HepG2 (cell line): ENCODE data around the gene ZNF428. TPM values are rescaled to one million over a fixed set of nuclear protein-coding genes. Genes with fewer than 3 reads are reported as not detected.

Source experiments
- ATAC-seq: fragments of 200-7000 bp; cut with Tn5 transposase; 3 replicates; pipeline ENCODE4 v1.9.1; 2020; ENCODE audit warnings: mild to moderate bottlenecking, moderate library complexity
- BruUV-seq: library from RNA; stranded (reverse); fragments of 400-500 nt; replicated peaks from 2 replicates; lab custom pipeline; 2021; lab: Mats Ljungman, UMichigan
- CTCF ChIA-PET: fragments of 300-600 bp; formaldehyde crosslinking; extraction: SDS; loops from one replicate; lab custom pipeline; 2021; ENCODE audit warnings: low total read pairs, inconsistent platforms, low intra/inter-chr PET ratio; lab: Yijun Ruan, JAX
- POLR2A ChIA-PET: fragments of 350-600 bp; sonication (Branson Sonifier 250); formaldehyde crosslinking; loops from one replicate; lab custom pipeline; 2020; ENCODE audit warnings: antibody characterized with exemption, inconsistent platforms; lab: Yijun Ruan, JAX
- DNase-seq: peaks from one replicate; pipeline ENCODE4 v3.0.0-alpha.2; 2015; ENCODE audit warnings: low spot score
- FAIRE-seq: peaks from 3 replicates; lab custom pipeline; 2011; peaks lifted over from hg19 to GRCh38; lab: Jason Lieb, UNC
- H2AFZ ChIP-seq: one replicate; pipeline ENCODE4 v1.6.1; 2011; ENCODE audit warnings: low read length, inconsistent platforms
- H3K27ac ChIP-seq: fragments of 300-600 bp; 3 replicates; pipeline ENCODE4 v1.8.0; 2011; ENCODE audit warnings: mixed run types, mild to moderate bottlenecking, mixed read lengths, low read length, inconsistent platforms; ENCODE audit not compliant: insufficient read depth; ENCODE audit errors: extremely low read length
- H3K27me3 ChIP-seq, 2 experiments: fragments of 200-600 bp in 1 of 2; 2 replicates in 1 of 2; 3 replicates in 1 of 2; pipeline versions ENCODE4 v1.6.0 to v1.8.0; 2011; ENCODE audit warnings: low read length in 2 of 2, mild to moderate bottlenecking in 2 of 2, moderate library complexity in 2 of 2, inconsistent platforms in 1 of 2; ENCODE audit not compliant: insufficient read depth in 2 of 2, control insufficient read depth in 1 of 2
- H3K36me3 ChIP-seq, 2 experiments: fragments of 200-600 bp in 1 of 2; replicated peaks in 1 of 2; 2 replicates in 1 of 2; 3 replicates in 1 of 2; pipeline versions ENCODE4 v1.5.1 to v1.8.0; 2011; ENCODE audit warnings: low read length in 2 of 2, inconsistent platforms in 1 of 2; ENCODE audit not compliant: insufficient read depth in 2 of 2, control insufficient read depth in 1 of 2
- H3K4me1 ChIP-seq: 2 replicates; pipeline ENCODE4 v1.5.1; 2012; ENCODE audit warnings: low read length, inconsistent platforms; ENCODE audit not compliant: insufficient read depth
- H3K4me2 ChIP-seq: 2 replicates; pipeline ENCODE4 v1.6.0; 2011; ENCODE audit warnings: low read depth, low read length, inconsistent platforms
- H3K4me3 ChIP-seq, 3 experiments: fragments of 200-600 bp in 1 of 3; sonication (generic), shearing (Covaris generic) in 1 of 3; replicated peaks in 1 of 3; 2 replicates each; pipeline ENCODE4 v1.5.1; 2011 to 2016; ENCODE audit warnings: low read length in 3 of 3, inconsistent platforms in 2 of 3, low read depth in 2 of 3, mild to moderate bottlenecking in 2 of 3, control low read depth in 1 of 3, mixed read lengths in 1 of 3; ENCODE audit not compliant: insufficient read depth in 1 of 3
- H3K79me2 ChIP-seq: one replicate; pipeline ENCODE4 v1.6.1; 2011; ENCODE audit warnings: low read length, inconsistent platforms; ENCODE audit not compliant: insufficient read depth
- H3K9ac ChIP-seq: 2 replicates; pipeline ENCODE4 v1.6.0; 2011; ENCODE audit warnings: mild to moderate bottlenecking, low read depth, low read length, inconsistent platforms; ENCODE audit not compliant: insufficient read depth
- H3K9me3 ChIP-seq: 2 replicates; pipeline ENCODE4 v1.5.1; 2012; ENCODE audit warnings: mild to moderate bottlenecking, low read length
- H4K20me1 ChIP-seq: 2 replicates; pipeline ENCODE4 v1.6.0; 2011; ENCODE audit warnings: inconsistent platforms, mild to moderate bottlenecking, low read length, moderate library complexity; ENCODE audit not compliant: insufficient read depth
- AGO1 ChIP-seq: fragments of 200-400 bp; formaldehyde crosslinking; IDR thresholded peaks from 2 replicates; pipeline ENCODE4 v1.6.1; 2017; ENCODE audit warnings: mild to moderate bottlenecking, low read depth, low read length, moderate library complexity; ENCODE audit not compliant: poor library complexity, severe bottlenecking
- AGO2 ChIP-seq: fragments of 200-400 bp; formaldehyde crosslinking; optimal IDR thresholded peaks from 2 replicates; pipeline ENCODE3; 2017; ENCODE audit warnings: mild to moderate bottlenecking, low read depth, low read length, moderate library complexity
- PPARG ChIP-seq: conservative IDR thresholded peaks from 2 replicates; pipeline ENCODE4 v1.6.1; 2016; ENCODE audit warnings: missing biosample characterization, missing genetic modification reagents
- WGBS: methylation state at CpG from one replicate; pipeline ENCODE4 v1.1.6; 2017; ENCODE audit warnings: low lambda C conversion rate; 5-methylcytosine and 5-hydroxymethylcytosine counted together
- in situ Hi-C: cut with HindIII; loops from 2 replicates; pipeline ENCODE4 v1.10.0; 2017; ENCODE audit warnings: low pct_unique_long_range_greater_than_20kb; ENCODE audit not compliant: extremely low pct_ligation_motif_present
- intact Hi-C: fragments of 100-400 bp; cut with micrococcal nuclease; formaldehyde crosslinking; loops from one replicate; pipeline ENCODE4 v1.10.0; 2022; ENCODE audit not compliant: unreplicated experiment
- polyA plus RNA-seq, 8 experiments: library from polyadenylated mRNA; depleted of rRNA in 3 of 8; stranded (reverse) in 7 of 8; unstranded in 1 of 8; fragments of >200 nt; fragmentation: Illumina TruSeq in 4 of 8; extraction: Trizol in 4 of 8; gene quantifications; 2 replicates each; pipeline versions ENCODE4 v1.2.1 to v1.2.3, GENCODE V29; 2011 to 2016; ENCODE audit warnings: low read depth in 4 of 8, missing spikeins in 1 of 8, mixed read lengths in 1 of 8; ENCODE audit not compliant: insufficient read depth in 1 of 8
- total RNA-seq, 5 experiments: library from RNA; depleted of rRNA; stranded (reverse); fragments of >200 nt; fragmentation: Illumina TruSeq; extraction: Trizol; gene quantifications; 2 replicates each; pipeline ENCODE4 v1.2.3, GENCODE V29; 2016; ENCODE audit warnings: low read depth in 1 of 5
- TF ChIP-seq, protein P1 (sequence below): sonication (generic); formaldehyde crosslinking; IDR thresholded peaks from 2 replicates; pipeline ENCODE4 v1.5.1; 2020; ENCODE audit warnings: mild to moderate bottlenecking, missing genetic modification reagents, moderate library complexity

Gene ZNF428
- total and polyA plus RNA-seq, 2 of the 13 experiments (the other 11 are each of a cell fraction or from before 2014, with no cell fraction given), result 10.4 to 26.9 TPM

GRCh38 chr19:43625918-43626579, 6.6 kb upstream of the ZNF428 start:
- CTCF ChIA-PET, result no interaction called here
- Histone ChIP-seq H4K20me1 (no peaks in the 10 kb centered on the region), H3K4me3 (no peak overlapping the region), H3K27me3 (no peaks in the 10 kb centered on the region), H3K4me1 (0 out of 2 replicates have a peak, but pooled peaks cover under 1% of the 10 kb centered on the region), H3K27ac (no peak overlapping the region), H3K79me2 (no peaks in the 10 kb centered on the region), H2AFZ (no peak overlapping the region), H3K4me2 (no peak overlapping the region), H3K9me3 (no peaks in the 10 kb centered on the region), H3K36me3 (peaks cover 0 to 2% of the 10 kb centered on the region in 2 experiments; a peak in 1 of 5 replicates), H3K9ac (no peak overlapping the region)
- intact Hi-C loops, result no loop called here
- BruUV-seq, result no TSS peak
- in situ Hi-C loops, result no loop called here
- FAIRE-seq (no peak), ATAC-seq (no peak), DNase-seq (no peak)
- WGBS, result 93% methylated on average over 23 of the region's 32 CpGs
- POLR2A ChIA-PET, result no interaction called here
- peak; percentile 68 for TF ChIP-seq AGO1
- TF ChIP-seq, protein P1, sequence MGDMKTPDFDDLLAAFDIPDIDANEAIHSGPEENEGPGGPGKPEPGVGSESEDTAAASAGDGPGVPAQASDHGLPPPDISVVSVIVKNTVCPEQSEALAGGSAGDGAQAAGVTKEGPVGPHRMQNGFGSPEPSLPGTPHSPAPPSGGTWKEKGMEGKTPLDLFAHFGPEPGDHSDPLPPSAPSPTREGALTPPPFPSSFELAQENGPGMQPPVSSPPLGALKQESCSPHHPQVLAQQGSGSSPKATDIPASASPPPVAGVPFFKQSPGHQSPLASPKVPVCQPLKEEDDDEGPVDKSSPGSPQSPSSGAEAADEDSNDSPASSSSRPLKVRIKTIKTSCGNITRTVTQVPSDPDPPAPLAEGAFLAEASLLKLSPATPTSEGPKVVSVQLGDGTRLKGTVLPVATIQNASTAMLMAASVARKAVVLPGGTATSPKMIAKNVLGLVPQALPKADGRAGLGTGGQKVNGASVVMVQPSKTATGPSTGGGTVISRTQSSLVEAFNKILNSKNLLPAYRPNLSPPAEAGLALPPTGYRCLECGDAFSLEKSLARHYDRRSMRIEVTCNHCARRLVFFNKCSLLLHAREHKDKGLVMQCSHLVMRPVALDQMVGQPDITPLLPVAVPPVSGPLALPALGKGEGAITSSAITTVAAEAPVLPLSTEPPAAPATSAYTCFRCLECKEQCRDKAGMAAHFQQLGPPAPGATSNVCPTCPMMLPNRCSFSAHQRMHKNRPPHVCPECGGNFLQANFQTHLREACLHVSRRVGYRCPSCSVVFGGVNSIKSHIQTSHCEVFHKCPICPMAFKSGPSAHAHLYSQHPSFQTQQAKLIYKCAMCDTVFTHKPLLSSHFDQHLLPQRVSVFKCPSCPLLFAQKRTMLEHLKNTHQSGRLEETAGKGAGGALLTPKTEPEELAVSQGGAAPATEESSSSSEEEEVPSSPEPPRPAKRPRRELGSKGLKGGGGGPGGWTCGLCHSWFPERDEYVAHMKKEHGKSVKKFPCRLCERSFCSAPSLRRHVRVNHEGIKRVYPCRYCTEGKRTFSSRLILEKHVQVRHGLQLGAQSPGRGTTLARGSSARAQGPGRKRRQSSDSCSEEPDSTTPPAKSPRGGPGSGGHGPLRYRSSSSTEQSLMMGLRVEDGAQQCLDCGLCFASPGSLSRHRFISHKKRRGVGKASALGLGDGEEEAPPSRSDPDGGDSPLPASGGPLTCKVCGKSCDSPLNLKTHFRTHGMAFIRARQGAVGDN (CRISPR knock-in tag), result peak; percentile 8; the same call in 1 of the 2 replicates
- no peak for TF ChIP-seq PPARG (CRISPR knock-in tag)
- peak; percentile 78 for TF ChIP-seq AGO2
